Measurements from ENCODE around the gene ADARB2.

Gene ADARB2

DNA sequence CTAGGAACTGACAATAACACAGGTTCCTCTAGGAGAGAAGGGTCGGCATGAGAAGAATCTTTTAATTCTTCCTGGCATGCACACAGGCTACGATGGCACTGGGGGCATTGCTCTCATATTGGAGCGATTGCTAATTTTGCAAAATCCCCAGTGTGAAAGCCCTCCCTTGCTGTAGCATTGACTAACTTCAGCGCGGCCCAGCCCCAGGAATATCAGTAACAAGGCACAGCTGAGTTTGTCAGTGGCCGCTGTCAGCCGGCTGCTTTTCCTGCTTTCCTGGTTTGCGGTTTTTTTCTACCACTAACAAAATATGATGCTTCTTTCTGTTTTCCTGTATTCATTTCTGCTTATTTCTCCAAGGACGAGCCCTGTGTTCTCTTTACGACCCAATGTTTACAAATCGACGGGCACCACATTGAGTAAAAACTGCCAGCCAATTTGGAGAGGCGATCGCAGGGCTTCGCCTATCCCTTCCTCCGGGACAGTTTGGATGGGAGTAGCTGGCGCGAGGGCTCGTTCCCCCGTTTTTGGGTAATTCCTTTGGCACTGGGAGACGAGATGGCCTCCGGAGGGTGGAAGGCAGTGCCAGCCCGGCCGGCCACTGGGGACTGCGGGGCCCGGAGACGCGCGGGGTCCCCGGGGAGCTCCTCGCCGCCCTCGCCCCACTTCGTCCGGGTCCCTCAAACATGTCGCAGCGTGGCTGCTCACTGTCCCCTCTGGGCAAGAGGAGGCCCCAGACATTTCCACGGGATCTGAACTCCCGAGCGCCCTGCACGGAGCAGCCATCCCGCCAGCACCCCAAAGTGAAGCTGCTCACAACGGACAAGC, 967 bp downstream of the ADARB2 start:
- peak; percentile 60 for DNase-seq

DNA sequence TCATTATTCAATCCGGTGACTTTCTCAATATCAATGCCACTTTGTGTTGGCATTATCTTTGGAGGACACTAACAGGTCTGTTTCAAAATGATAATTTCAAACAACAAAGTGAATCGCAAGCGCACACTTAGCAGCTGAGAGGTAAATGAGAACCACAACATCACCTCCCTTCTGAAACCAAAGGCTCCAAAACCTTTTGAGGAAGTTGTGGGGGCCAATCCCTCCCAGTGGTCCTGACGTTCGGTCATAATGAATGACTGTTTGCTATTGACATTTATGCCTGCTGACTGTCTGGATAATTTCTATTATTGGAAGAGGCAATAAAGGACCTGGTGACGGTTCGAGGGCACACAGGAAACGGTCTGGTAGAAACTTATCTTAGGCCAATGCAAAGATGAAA, 1.8 kb downstream of the ADARB2 start:
- no peak for DNase-seq

DNA sequence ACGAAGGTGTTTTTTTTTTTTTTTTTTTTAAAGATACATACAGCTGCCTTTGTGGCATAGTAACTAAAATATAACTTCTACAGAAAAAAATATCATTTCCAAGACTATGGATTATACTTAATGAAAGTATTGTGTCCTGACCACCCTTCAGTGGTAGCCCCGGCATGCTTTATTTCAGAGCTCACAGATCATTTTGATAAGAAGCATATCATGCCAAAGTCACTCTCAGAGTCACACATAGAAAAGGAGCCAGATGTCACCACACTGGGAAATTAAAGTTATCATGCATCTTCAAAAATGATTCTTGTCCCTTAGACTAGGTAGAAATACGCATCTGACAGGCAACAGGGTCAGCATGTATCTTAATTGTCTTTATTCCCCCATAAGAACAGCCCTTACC, 3.0 kb downstream of the ADARB2 start:
- no peak for DNase-seq

DNA sequence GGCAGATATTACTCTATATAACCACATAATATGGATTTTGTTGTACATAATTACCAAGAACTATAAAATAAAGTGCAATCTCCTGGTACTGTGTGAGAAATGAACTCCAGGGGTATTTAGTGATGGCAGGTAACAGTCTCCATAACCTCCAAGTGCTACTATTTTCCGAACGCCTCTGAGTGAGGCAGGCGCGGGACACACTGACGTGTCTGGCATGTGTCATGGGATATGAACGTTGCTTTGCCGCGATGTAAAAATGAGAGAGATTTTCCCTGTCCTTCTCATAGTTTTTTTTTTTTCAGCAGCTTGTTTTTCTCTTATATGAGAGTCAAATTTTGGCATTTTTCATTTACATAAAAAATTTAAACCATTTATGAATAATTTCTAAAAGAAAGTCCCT, 3.6 kb downstream of the ADARB2 start:
- DNase-seq = no peak

DNA sequence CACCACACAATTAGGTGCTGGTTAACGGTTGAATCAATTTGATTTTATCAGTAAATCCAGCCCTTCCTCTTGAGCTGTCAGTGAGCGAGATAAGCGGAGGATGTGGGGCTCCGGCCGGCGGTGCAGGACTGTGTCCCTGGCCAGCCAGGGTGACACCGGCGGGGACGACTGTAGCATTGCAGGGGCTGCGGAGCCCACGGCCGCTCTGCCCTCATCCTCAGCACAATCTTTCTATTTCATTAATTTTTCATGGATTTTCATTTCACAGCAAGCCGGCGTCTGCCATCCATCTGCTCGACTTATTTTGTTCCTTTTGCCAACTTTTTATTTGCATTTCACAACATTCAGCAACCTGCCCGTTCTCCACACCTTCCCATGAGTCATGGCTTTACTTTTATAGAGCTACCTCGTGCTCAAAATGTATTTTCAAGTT, 4.7 kb downstream of the ADARB2 start:
- DNase-seq = peak; percentile 19

DNA sequence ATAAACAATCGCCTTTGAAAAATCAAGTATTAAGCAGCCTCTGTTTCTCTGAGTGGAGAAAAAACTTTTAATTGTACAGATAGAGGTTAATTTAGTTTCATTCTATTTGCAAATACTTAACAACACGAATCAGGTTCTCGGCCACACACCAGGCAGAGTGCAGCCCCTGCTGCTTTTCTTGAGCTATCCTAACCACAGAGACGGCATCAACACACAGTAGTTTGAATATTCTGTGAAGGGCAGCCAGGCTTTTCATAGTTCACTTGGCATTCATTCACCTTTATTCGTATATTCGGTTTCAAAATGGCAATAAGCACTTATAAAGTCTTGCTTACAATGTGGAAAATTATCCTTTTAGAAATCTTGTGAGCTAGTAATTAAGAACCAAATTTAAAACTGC, 5.7 kb downstream of the ADARB2 start:
- DNase-seq = no peak

DNA sequence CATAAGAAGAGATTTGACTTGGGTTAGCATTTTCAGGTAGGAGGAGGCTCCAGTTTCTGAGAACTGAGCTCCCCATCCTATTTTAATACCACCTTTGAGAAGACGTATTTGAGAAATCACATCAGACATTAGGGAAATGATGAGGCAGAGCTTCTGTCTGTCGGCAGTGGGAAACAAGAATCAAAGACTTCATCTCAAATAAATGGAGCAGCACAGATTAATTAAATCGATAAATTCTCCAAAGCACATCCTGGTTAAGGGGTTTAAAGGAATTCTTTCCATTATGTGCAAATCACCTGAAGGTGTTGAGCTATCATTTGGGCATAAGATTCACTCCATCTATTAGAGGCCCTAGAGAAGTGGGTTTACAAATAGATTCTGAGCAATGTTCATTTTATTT, 7.6 kb downstream of the ADARB2 start:
- DNase-seq = no peak

DNA sequence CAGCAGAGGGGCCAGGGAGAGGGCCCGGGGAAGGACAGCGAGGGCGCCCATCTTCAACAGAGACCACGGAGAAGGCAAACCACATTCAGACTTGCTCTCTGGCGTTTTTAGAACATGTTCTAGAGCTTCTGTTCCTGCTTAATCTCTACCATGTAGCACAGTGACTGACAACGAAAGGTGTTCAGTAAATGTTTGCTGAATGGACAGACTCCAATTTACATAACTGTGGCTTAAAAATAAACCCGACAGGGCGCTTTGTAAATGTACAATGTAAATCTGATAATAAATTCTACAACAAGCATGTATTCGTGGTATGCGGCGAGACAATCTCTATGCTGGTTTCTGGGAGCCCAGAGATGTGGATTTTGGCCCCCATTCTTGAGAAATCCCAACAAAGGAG, 10.5 kb downstream of the ADARB2 start:
- no peak for DNase-seq

DNA sequence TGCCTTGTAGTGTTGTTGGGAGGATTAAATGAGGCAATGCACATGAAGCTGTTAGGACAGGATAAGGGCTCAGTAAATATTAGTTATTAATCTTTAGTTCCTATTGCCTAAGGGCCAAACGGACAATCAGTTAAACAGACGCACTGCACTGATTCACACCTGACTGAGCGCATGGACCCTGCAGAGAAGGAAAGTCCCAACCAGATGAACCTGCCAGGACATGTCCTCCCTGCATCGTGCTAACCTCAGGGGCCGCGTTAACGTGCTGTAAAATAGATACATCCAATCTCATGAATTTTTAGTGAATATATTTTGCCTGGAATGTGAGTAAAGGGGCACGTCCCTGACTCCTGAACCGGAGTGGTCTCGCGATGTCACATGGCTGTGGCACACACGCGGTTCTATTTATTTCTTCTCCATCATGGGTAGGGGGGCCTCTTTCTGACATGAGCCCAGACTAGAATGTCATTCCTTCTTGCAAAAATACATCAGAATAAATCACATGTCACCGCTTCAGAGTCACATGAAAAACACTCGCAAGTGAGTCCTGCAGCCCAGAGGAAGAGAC, 12.3 kb downstream of the ADARB2 start:
- DNase-seq = no peak

DNA sequence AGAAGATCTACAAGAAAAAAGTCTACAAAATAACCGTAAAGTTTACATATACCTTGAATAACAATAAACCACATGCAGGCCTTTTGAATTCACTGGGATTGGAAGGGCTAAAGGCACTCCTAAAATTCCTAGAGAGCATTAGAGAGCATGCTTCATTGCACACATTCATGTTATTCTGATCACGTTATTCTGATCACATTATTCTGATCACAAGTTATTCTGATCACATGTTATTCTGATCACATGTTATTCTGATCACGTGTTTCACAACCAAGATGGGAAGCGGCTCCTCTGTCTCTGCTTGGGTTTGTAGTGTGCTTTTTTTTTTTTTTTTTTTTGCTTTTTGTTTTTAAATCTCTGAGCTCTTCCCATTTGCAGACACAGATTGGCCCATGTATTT, 20.5 kb downstream of the ADARB2 start:
- no peak for DNase-seq

DNA sequence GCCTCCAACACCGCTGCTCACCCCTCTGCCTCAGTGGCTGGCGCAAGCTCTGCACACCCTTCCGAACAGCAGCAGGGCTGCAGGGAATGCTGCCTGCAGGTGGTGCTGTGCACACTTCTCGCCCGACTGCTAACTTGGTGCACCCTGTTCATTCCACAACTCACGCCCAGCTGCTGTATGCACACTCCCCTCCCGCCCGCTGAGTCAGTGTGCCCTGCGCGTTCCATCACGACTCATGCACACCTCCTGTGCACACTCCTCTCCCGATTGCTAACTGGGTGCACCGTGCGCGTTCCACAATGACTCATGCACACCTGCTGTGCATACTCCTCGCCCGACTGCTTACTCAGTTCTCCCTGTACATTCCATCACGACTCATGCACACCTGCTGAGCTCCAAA, 21.5 kb downstream of the ADARB2 start:
- peak; percentile 32 for DNase-seq

DNA sequence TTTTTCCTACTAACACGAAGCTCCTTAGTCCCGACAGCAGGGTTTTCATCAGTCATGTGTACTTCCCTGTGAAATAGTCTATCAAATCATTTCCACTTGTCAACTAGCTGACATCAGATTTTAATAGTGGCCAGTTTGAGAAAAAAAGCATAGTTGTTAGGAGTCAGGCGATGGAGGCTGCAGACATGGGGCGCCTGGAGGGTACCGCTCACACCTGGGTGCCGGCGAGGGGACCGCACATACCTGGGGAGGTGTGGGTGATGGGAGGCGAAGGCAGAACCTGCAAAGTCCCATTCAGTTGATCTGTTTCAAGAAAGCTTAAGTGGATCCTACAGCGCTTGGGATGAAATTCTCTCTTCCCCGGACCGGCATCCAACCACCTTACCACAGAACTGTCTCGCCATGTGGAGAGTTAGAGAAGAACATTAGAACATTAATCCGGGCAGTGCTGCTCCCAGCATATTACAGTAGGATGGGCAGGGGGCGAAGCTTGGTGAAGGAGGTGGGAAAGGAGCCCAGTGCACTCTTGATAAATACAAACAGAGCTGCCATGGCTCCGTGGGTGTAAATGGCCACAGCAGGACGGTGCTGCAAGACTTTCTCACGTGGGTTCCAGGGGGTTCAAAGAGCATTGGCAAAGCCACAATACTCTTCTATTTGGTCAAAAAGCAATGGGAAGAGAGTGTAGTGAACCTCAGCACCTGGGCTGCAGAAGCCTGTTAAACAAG, 24.2 kb downstream of the ADARB2 start:
- DNase-seq = no peak

DNA sequence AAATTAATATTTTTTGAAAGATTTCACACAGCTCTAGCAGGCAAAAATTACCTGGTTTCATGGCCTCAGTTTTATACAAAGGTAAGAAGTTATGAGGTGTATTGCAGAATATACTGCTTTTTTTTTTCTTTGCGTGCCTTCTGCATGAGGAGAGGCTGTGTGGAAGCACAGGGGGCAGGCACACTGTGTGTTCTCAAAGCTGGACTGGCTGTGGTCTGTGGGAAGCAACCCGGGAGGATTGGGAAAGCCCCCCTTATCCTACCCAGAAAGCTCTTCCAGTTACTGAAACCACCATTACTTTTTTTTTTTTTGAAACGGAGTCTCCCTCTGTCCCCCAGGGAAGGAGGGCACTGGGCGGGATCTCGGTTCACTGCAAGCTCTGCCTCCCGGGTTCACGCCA, 25.0 kb downstream of the ADARB2 start:
- DNase-seq = no peak

DNA sequence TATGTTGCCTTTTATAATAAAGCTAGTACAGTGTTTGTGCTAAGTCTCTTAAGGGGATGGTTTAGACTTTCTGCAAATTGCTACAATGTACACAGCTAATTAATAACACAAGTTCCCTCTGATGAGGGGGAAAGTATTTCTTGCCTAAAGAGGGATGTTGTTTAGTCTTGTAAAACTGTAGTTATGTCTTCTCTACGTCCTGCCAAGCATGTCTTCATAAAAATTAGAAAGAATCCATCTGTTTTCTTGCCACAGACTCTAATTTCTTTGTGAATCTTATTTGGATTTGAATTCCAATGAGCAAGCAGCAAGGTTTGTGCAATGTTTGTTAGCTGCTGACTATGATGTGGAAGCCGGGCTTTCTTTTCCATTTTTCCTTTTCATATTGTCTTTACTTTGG, 28.2 kb downstream of the ADARB2 start:
- DNase-seq = no peak

DNA sequence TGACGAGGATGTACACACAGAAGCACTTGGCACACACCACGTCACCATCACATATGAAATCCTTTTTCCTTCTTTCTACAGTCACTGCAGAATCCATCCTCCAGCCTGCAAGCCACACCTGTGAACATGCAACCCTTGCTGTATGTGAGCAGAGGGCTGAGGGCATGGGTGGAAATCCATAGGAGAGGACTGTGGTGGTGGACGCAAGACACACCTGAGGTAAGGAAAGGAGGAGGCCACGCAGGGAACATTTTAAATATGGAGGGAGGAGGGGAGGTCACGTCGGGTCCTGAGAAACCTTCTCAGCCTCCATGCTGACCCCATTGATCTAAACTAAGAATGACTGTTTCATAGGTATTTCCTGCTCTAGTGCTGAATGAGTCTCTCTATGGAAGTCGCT, 28.6 kb downstream of the ADARB2 start:
- DNase-seq = no peak

DNA sequence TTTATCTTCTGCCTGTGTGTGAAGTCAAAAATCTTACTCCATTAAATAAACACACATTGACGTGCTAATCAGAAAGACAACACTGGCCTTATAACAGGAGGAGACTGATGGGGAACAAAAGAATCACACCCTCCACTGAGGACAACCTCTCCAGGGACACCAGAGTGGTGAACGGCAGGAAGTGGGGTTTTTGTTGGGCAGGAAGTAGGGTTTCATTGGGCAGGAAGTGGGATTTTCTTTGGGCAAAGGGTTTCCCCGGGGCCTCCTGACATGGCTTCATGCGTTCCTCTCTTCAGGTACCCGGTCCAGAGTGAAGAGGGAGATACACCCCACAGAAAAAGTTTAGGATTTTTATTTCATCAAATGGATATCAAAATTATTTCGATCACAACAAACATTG, 30.6 kb downstream of the ADARB2 start:
- no peak for DNase-seq

DNA sequence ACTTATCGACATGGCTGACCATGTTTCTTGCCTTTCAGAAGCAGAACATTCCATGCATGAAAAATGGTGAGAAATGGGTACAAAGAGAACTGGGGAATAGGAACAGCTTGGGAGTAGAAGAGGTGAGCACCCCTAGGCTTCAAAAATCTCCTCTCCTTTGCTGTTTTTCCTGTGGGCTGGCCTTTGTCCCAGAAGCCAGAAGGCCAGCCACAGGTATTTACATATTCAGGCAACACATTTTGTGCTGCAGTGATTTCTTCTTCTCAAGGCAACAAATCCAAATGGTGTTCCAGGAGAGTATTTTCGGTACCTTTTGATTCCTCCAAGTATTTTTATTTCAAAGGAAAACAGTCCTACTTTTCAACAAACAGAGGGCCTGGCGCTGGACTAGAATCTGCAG, 31.1 kb downstream of the ADARB2 start:
- no peak for DNase-seq

DNA sequence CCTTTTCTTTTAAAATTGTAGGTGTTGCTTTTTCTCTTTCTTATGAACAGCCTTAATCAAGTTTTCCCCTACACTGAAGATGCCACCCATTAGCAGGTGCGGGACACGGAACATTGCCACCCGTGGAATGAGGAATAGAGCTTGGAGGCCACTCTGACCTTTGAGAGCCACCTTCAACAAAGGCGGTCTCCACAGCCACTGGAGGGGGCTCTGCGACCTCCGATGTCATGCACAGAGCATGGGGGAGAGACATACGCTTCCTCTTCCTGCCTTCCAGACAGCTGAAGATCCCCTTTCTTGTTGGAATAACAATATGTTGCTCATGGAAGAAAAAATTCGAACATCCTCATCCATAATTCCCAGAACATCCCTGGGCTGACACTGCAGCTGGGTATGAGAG, 39.1 kb downstream of the ADARB2 start:
- DNase-seq = no peak

DNA sequence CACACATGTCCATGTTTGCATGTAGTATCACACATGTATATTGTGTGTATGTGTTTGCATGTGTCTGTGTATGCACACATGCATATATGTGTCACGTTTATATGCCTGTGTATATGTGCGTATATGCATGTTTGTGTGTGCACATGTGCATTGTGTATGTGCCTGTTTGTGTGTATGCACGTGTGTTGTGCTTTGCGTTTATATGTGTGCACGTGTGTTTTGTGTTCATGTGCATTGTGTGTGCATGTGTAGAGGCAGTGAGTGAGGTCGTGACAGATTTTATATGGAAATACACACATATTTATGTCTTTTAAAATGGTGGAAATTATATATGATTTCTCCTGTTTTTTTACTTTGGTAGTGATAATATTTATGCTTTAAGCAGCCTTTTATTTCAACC, 41.2 kb downstream of the ADARB2 start:
- DNase-seq = no peak

DNA sequence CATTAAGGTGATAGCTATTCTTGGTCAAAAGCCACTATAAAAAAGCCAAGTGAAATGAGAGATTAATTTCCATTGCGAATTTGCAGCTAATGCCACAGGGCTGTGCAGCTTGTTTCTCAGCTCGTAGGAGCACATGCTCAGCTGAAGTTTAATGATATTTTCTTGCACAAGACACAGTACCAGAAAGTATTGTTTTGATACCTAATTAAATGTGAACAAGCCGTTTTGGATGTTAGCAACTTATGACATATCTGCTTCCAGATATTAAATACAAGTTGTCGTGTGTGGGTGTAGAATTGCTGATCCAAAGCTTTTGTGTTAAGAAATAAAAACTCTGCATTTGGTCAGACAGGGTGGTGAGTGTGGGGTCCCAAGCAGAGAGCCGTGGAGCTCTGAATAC, 47.2 kb downstream of the ADARB2 start:
- no peak for DNase-seq

DNA sequence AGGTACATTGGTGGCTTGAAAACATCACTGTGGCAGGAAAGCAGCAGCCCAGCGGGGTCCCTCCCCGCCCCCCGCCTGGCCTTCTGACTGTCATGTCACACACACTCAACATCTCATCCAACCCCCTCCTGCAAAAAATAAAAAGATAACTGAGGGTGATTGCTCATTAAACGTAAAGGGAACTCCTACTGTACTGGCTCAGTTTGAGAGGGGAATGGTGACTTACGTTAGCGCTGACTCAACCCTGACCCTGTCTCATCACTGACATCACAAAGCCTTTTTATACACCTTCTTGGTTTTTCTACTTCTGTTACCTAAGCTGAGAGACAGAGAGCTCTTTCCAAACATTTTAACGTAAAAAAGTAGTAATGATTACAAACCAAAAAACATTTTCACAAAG, 48.8 kb downstream of the ADARB2 start:
- no peak for DNase-seq

DNA sequence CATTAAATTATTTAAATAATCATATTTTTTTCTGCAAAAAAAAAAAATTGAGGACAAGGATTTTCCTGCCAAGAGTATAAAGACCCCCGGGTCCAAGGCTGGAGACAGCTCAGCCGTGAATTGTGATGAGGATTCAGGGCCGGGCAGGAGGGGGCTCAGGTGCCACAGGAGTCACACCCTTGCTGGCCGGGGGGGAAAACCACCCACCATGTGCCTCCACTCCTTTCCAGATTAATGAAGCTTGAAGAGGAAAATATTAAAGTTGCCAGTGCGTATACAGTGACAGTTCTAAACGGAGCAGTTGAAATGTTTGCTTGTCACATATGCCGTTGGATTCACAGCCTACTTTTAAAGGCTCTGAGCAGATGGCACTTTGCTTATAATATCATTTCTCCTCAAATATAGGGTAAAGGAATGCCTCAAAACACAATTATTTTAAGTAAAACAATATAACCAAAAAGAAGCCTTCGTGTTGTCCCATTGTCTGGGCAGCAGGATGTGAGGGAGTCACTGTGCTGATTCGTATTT, 49.6 kb downstream of the ADARB2 start:
- no peak for DNase-seq

DNA sequence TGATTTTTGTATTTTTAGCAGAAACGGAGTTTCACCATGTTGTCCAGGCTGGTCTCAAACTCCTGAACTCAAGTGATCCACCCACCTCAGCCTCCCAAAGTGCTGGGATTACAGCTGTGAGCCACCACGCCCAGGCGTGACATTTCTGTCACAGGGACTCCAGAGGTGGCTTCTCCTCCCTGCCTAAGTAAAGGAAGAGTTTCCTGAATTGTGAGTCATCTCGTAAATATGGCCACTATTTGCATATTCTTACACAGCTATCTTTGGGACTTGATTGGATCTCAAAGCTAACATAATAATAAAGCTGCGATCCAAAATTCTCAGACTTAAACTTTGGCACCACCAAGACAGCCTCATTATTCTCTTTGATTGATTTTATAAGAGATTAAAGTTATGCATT, 50.1 kb downstream of the ADARB2 start:
- no peak for DNase-seq

DNA sequence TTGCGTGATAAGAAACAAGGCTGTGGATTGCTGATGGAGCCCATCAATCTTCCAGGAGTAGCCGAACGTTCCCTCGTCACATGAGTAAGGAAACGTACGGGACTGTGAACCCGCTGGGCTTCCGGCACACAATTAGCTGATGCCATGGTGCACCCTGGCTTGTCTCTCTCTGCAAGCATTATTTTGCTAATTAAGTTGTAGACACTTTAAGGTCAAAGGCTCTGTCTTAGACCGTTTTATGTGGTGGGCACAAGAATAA, 50.9 kb downstream of the ADARB2 start:
- DNase-seq = no peak

All from right kidney (tissue), 1 donor.